ENCODE data around the gene DUXB. TPM values are rescaled to one million over a fixed set of nuclear protein-coding genes. Genes with fewer than 3 reads are reported as not detected.

Gene DUXB
- total RNA-seq, 1 donor from 2014 or later = not detected

DNA sequence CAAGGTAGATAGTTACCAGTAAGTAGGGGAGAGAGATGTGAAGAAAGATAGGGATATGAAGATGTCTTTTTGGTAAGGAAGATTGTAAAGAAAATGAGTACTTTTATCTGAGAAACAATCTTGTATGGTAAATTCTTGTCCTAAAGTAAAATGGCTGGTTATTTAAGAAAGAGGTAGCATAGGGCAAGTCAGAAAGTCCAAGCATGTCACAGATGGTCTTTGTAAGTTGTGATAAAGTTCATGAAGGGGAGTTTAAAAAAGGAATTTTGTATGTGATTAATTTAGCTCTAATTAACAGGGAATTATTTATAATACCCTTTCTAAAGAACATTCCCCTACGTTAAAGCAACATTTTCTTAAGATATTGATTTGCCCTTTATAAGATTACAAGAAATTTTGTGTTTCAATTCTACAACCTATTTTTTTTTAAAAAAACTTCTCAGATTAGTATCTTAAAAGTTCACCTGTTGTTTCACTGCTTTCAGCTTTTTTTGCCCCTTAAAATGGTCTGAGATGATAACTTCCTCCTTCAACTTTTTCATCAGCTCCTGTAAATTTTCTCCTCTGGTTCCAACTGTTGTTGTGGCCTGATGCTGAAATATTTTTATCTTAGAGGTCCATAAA, 41.3 kb upstream of the DUXB start:
- DNase-seq (ENCODE audit: low spot score) = no peak
- Mint-ChIP-seq H3K36me3 (ENCODE audit: low read depth) (peaks cover 3% of the 10 kb centered on the region), H3K27ac (ENCODE audit: unreplicated experiment) (no peak overlapping the region), H3K27me3 (ENCODE audit: low read depth) (no peaks in the 10 kb centered on the region), H3K4me3 (ENCODE audit: unreplicated experiment) (no peak overlapping the region), H3K4me1 (ENCODE audit: low read depth) (no peaks in the 10 kb centered on the region), H3K9me3 (ENCODE audit: low read depth) (peaks cover 30% of the 10 kb centered on the region)
- TF ChIP-seq, protein P1, sequence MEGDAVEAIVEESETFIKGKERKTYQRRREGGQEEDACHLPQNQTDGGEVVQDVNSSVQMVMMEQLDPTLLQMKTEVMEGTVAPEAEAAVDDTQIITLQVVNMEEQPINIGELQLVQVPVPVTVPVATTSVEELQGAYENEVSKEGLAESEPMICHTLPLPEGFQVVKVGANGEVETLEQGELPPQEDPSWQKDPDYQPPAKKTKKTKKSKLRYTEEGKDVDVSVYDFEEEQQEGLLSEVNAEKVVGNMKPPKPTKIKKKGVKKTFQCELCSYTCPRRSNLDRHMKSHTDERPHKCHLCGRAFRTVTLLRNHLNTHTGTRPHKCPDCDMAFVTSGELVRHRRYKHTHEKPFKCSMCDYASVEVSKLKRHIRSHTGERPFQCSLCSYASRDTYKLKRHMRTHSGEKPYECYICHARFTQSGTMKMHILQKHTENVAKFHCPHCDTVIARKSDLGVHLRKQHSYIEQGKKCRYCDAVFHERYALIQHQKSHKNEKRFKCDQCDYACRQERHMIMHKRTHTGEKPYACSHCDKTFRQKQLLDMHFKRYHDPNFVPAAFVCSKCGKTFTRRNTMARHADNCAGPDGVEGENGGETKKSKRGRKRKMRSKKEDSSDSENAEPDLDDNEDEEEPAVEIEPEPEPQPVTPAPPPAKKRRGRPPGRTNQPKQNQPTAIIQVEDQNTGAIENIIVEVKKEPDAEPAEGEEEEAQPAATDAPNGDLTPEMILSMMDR (IDR thresholded peaks at IDR 0.05) = no peak

GRCh38 chr16:75733305-75734211, 32.3 kb upstream of the DUXB start:
- TF ChIP-seq, protein P1 (IDR thresholded peaks at IDR 0.05) = no peak
- H3K27ac Mint-ChIP-seq (ENCODE audit: unreplicated experiment) = peak overlapping the region; percentile 53
- H3K27me3 Mint-ChIP-seq (ENCODE audit: low read depth) = no peaks in the 10 kb centered on the region
- H3K9me3 Mint-ChIP-seq (ENCODE audit: low read depth) = no peaks in the 10 kb centered on the region
- no peaks in the 10 kb centered on the region for H3K36me3 Mint-ChIP-seq (ENCODE audit: low read depth)
- DNase-seq (ENCODE audit: low spot score) = no peak
- H3K4me3 Mint-ChIP-seq (ENCODE audit: unreplicated experiment) = no peak overlapping the region
- H3K4me1 Mint-ChIP-seq (ENCODE audit: low read depth) = peaks cover 12% of the 10 kb centered on the region

DNA sequence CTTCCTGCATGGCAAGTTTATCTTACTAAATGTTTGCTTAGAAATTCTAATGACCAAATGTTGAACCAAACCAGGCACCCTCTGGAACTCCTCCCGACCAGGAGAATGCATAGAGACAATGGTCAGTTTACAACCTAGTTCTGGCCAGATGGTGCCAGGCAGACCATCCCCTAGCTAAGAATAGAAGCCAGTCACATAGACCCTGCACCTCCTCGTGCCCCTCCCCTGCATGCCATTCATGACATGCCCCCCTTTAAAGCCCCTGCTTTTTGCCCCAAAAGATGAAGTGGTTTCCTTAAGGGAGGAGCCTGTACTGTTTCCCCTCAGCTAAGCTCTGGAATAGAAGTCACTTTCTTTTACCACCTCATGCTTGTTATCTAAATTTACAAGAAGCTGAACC, 31.6 kb upstream of the DUXB start:
- H3K27me3 Mint-ChIP-seq (ENCODE audit: low read depth) = no peaks in the 10 kb centered on the region
- H3K4me3 Mint-ChIP-seq (ENCODE audit: unreplicated experiment) = no peak overlapping the region
- no peak overlapping the region for H3K27ac Mint-ChIP-seq (ENCODE audit: unreplicated experiment)

GRCh38 chr16:75727221-75727620, 26.0 kb upstream of the DUXB start:
- TF ChIP-seq, protein P1 (IDR thresholded peaks at IDR 0.05) = no peak
- no peak overlapping the region for H3K4me3 Mint-ChIP-seq (ENCODE audit: unreplicated experiment)
- H3K27ac Mint-ChIP-seq (ENCODE audit: unreplicated experiment) = no peak overlapping the region
- peaks cover 2% of the 10 kb centered on the region for H3K36me3 Mint-ChIP-seq (ENCODE audit: low read depth)
- DNase-seq (ENCODE audit: low spot score) = no peak
- H3K27me3 Mint-ChIP-seq (ENCODE audit: low read depth) = no peaks in the 10 kb centered on the region
- peaks cover 6% of the 10 kb centered on the region for H3K9me3 Mint-ChIP-seq (ENCODE audit: low read depth)
- no peaks in the 10 kb centered on the region for H3K4me1 Mint-ChIP-seq (ENCODE audit: low read depth)

More for the DNA sequence above, 31.6 kb upstream of the DUXB start:
- Mint-ChIP-seq H3K9me3 (ENCODE audit: low read depth) (no peaks in the 10 kb centered on the region), H3K36me3 (ENCODE audit: low read depth) (no peaks in the 10 kb centered on the region), H3K4me1 (ENCODE audit: low read depth) (peaks cover 12% of the 10 kb centered on the region)
- DNase-seq (ENCODE audit: low spot score) = no peak
- TF ChIP-seq, protein P1 (IDR thresholded peaks at IDR 0.05) = no peak

GRCh38 chr16:75726390-75726789, 25.1 kb upstream of the DUXB start, which contains the start of gene CPHXL:
Gene CPHXL (minus strand): TSS chr16:75726490. CDS start chr16:75726442, 48 bp downstream.
- peaks cover 14% of the 10 kb centered on the region for H3K9me3 Mint-ChIP-seq (ENCODE audit: low read depth)
- TF ChIP-seq, protein P1 (IDR thresholded peaks at IDR 0.05) = no peak
- no peak for DNase-seq (ENCODE audit: low spot score)
- no peaks in the 10 kb centered on the region for H3K27me3 Mint-ChIP-seq (ENCODE audit: low read depth)
- peaks cover 4% of the 10 kb centered on the region for H3K36me3 Mint-ChIP-seq (ENCODE audit: low read depth)
- H3K4me1 Mint-ChIP-seq (ENCODE audit: low read depth) = no peaks in the 10 kb centered on the region
- H3K4me3 Mint-ChIP-seq (ENCODE audit: unreplicated experiment) = no peak within 1 kb of the TSS
- no peak within 1 kb of the TSS for H3K27ac Mint-ChIP-seq (ENCODE audit: unreplicated experiment)
